ENCODE results near the gene DSC1. TPM values are rescaled to one million over a fixed set of nuclear protein-coding genes. Genes with fewer than 3 reads are reported as not detected.

Gene DSC1
- total and polyA plus RNA-seq, 2 experiments from 2014 or later: 0.30 TPM; not detected in 1

DNA sequence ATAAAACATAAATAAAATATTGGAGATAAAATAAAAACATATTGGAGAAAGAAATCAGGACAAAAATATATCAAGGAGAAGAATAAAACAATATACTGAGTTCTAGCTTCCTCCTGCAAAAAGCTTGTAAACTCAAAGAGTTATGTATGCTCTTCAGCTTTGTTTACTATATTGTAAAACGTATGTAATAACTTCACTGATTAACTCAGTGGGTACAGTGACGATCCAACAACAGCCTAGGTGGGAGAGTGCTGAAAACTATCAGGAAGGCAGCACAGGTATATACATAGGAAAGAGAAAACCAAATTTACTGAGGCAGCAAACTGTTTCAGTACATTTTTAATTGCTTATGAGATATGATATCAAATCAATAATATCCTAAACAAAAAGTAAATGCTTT, 68.8 kb downstream of the DSC1 start:
- DNase-seq (ENCODE audit: low spot score): no peak

DNA sequence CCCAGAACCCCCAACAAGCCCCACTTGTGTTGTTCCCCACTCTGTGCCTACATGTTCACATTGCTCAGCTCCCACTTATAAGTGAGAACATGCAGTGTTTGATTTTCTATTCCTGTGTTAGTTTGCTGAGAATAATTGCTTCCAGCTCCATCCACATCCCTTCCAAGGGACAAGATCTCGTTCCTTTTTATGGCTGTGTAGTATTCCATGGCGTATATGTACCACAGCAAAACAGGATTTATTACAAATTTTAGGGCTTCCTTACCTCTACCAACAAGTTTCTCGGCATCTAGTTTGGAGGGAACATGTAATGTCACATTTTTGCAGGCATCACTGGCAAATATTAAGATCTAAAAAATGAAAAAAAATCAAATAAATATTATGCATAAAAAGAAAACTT, 69.4 kb downstream of the DSC1 start:
- Histone ChIP-seq H3K9me2 (replicated peaks; ENCODE audit: insufficient read depth) (no peaks in the 10 kb centered on the region), H3K4me1 (ENCODE audit: insufficient read depth) (no peaks in the 10 kb centered on the region), H3K27ac (no peak overlapping the region), H3K4me3 (no peak overlapping the region), H2AFZ (no peak overlapping the region), H3K79me2 (peaks cover 65% of the 10 kb centered on the region), H4K20me1 (ENCODE audit: insufficient read depth, poor library complexity, severe bottlenecking) (no peaks in the 10 kb centered on the region), H3K36me3 (replicated peaks; ENCODE audit: insufficient read depth, low read depth) (no peaks in the 10 kb centered on the region), H3K27me3 (no peaks in the 10 kb centered on the region), H3K9me3 (ENCODE audit: low read depth) (no peaks in the 10 kb centered on the region), H3K4me2 (no peak overlapping the region)
- no peak for DNase-seq (ENCODE audit: low spot score)
- WGBS (ENCODE audit: low lambda C conversion rate, missing lambda C conversion rate): 96% methylated on average over 3 of the region's 3 CpGs
- no peak for TF ChIP-seq EZH2phosphoT487 (IDR thresholded peaks at IDR 0.05; ENCODE audit: low read depth, severe bottlenecking, unreplicated experiment)
- TF ChIP-seq EZH2 (IDR thresholded peaks at IDR 0.05; ENCODE audit: borderline replicate concordance): no peak
- TF ChIP-seq, protein P1, sequence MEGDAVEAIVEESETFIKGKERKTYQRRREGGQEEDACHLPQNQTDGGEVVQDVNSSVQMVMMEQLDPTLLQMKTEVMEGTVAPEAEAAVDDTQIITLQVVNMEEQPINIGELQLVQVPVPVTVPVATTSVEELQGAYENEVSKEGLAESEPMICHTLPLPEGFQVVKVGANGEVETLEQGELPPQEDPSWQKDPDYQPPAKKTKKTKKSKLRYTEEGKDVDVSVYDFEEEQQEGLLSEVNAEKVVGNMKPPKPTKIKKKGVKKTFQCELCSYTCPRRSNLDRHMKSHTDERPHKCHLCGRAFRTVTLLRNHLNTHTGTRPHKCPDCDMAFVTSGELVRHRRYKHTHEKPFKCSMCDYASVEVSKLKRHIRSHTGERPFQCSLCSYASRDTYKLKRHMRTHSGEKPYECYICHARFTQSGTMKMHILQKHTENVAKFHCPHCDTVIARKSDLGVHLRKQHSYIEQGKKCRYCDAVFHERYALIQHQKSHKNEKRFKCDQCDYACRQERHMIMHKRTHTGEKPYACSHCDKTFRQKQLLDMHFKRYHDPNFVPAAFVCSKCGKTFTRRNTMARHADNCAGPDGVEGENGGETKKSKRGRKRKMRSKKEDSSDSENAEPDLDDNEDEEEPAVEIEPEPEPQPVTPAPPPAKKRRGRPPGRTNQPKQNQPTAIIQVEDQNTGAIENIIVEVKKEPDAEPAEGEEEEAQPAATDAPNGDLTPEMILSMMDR (IDR thresholded peaks at IDR 0.05; ENCODE audit: poor library complexity): no peak

More for the DNA sequence above, 68.8 kb downstream of the DSC1 start:
- H3K4me3 ChIP-seq: no peak overlapping the region
- H3K27ac ChIP-seq: no peak overlapping the region
- no peak overlapping the region for H2AFZ ChIP-seq
- no peaks in the 10 kb centered on the region for H3K9me3 ChIP-seq (ENCODE audit: low read depth)
- 47% methylated on average over 2 of the region's 2 CpGs for WGBS (ENCODE audit: low lambda C conversion rate, missing lambda C conversion rate)
- H3K27me3 ChIP-seq: no peaks in the 10 kb centered on the region
- H3K9me2 ChIP-seq (replicated peaks; ENCODE audit: insufficient read depth): no peaks in the 10 kb centered on the region
- peaks cover 71% of the 10 kb centered on the region for H3K79me2 ChIP-seq
- TF ChIP-seq EZH2 (IDR thresholded peaks at IDR 0.05; ENCODE audit: borderline replicate concordance) (no peak), EZH2phosphoT487 (IDR thresholded peaks at IDR 0.05; ENCODE audit: low read depth, severe bottlenecking, unreplicated experiment) (no peak)
- TF ChIP-seq, protein P1 (IDR thresholded peaks at IDR 0.05; ENCODE audit: poor library complexity): no peak
- H3K4me2 ChIP-seq: no peak overlapping the region
- no peaks in the 10 kb centered on the region for H4K20me1 ChIP-seq (ENCODE audit: insufficient read depth, poor library complexity, severe bottlenecking)
- no peaks in the 10 kb centered on the region for H3K4me1 ChIP-seq (ENCODE audit: insufficient read depth)
- H3K36me3 ChIP-seq (replicated peaks; ENCODE audit: insufficient read depth, low read depth): no peaks in the 10 kb centered on the region

DNA sequence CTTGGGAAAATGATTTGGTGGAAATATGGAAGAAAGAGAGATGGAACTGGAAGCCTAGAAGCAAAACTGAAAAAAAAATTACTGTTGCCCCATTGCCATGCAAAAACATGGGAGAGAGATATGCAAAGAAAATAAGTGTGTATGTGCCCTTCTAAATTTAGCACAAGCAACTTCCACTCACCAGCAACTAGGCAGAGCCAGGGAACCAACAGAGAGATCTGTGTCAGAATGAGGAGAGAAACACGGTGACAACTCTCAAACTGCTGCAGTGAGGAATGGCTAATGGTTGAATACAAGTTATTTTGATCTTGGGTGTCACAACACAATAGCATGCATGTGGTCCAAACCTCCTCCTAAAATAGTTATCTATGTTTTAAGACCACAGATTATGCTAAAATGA, 71.3 kb downstream of the DSC1 start:
- WGBS (ENCODE audit: low lambda C conversion rate, missing lambda C conversion rate): 86% methylated on average over 1 of the region's 1 CpG
- no peak overlapping the region for H3K4me3 ChIP-seq
- H3K4me2 ChIP-seq: no peak overlapping the region
- no peaks in the 10 kb centered on the region for H3K4me1 ChIP-seq (ENCODE audit: insufficient read depth)
- no peak overlapping the region for H3K27ac ChIP-seq
- peaks cover 2% of the 10 kb centered on the region for H4K20me1 ChIP-seq (ENCODE audit: insufficient read depth, poor library complexity, severe bottlenecking)
- H3K36me3 ChIP-seq (replicated peaks; ENCODE audit: insufficient read depth, low read depth): no peaks in the 10 kb centered on the region
- H2AFZ ChIP-seq: no peak overlapping the region
- no peaks in the 10 kb centered on the region for H3K9me3 ChIP-seq (ENCODE audit: low read depth)
- H3K9me2 ChIP-seq (replicated peaks; ENCODE audit: insufficient read depth): no peaks in the 10 kb centered on the region
- TF ChIP-seq EZH2phosphoT487 (IDR thresholded peaks at IDR 0.05; ENCODE audit: low read depth, severe bottlenecking, unreplicated experiment) (no peak), EZH2 (IDR thresholded peaks at IDR 0.05; ENCODE audit: borderline replicate concordance) (no peak)
- TF ChIP-seq, protein P1 (IDR thresholded peaks at IDR 0.05; ENCODE audit: poor library complexity): no peak
- H3K27me3 ChIP-seq: no peaks in the 10 kb centered on the region
- DNase-seq (ENCODE audit: low spot score): no peak
- peaks cover 45% of the 10 kb centered on the region for H3K79me2 ChIP-seq

DNA sequence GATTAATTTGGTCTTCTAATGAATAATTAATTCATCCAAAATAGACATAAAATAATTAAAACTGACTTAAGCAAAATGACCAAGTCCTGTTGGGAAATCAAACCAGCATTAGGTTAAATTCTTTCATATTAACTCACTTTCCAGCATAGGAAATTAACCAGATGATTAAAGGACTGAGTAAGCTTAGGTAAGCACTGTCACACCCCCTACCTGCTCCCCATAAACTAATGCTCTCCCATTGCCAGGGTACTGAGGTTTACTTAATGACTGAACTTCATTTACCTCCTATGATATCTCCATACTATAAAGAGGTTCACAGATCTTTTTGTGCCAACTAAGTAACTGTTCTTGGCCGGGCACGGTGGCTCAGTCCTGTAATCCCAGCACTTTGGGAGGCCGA, 74.1 kb downstream of the DSC1 start:
- Histone ChIP-seq H3K27ac (no peak overlapping the region), H2AFZ (no peak overlapping the region), H4K20me1 (ENCODE audit: insufficient read depth, poor library complexity, severe bottlenecking) (peaks cover 2% of the 10 kb centered on the region), H3K27me3 (no peaks in the 10 kb centered on the region), H3K9me2 (replicated peaks; ENCODE audit: insufficient read depth) (no peaks in the 10 kb centered on the region), H3K4me3 (no peak overlapping the region), H3K4me2 (no peak overlapping the region), H3K4me1 (ENCODE audit: insufficient read depth) (no peaks in the 10 kb centered on the region), H3K36me3 (replicated peaks; ENCODE audit: insufficient read depth, low read depth) (no peaks in the 10 kb centered on the region), H3K79me2 (peaks cover 17% of the 10 kb centered on the region), H3K9me3 (ENCODE audit: low read depth) (no peaks in the 10 kb centered on the region)
- TF ChIP-seq EZH2 (IDR thresholded peaks at IDR 0.05; ENCODE audit: borderline replicate concordance) (no peak), EZH2phosphoT487 (IDR thresholded peaks at IDR 0.05; ENCODE audit: low read depth, severe bottlenecking, unreplicated experiment) (no peak)
- TF ChIP-seq, protein P1 (IDR thresholded peaks at IDR 0.05; ENCODE audit: poor library complexity): no peak
- no peak for DNase-seq (ENCODE audit: low spot score)
- 100% methylated on average over 3 of the region's 3 CpGs for WGBS (ENCODE audit: low lambda C conversion rate, missing lambda C conversion rate)

All from hepatocyte (in vitro differentiated cells).